Keratinocyte (primary cell): Measurements from ENCODE around the gene SEPTIN6.

Source experiments
- EZH2 ChIP-seq: IDR thresholded peaks from one replicate; pipeline ENCODE4 v1.6.1; 2012; ENCODE audit warnings: inconsistent platforms, mild to moderate bottlenecking, low read length, moderate library complexity
- TF ChIP-seq, protein P1 (sequence below), 3 experiments: IDR thresholded peaks in 1 of 3; conservative IDR thresholded peaks in 1 of 3; optimal IDR thresholded peaks in 1 of 3; 2 replicates in 2 of 3; 3 replicates in 1 of 3; pipeline versions ENCODE3 to v1.5.1; 2011; ENCODE audit warnings: low read length in 3 of 3, mild to moderate bottlenecking in 3 of 3, moderate library complexity in 2 of 3, control low read depth in 1 of 3, inconsistent platforms in 1 of 3; ENCODE audit not compliant: insufficient read depth in 2 of 3; ENCODE audit errors: extremely low read depth in 1 of 3

DNA sequence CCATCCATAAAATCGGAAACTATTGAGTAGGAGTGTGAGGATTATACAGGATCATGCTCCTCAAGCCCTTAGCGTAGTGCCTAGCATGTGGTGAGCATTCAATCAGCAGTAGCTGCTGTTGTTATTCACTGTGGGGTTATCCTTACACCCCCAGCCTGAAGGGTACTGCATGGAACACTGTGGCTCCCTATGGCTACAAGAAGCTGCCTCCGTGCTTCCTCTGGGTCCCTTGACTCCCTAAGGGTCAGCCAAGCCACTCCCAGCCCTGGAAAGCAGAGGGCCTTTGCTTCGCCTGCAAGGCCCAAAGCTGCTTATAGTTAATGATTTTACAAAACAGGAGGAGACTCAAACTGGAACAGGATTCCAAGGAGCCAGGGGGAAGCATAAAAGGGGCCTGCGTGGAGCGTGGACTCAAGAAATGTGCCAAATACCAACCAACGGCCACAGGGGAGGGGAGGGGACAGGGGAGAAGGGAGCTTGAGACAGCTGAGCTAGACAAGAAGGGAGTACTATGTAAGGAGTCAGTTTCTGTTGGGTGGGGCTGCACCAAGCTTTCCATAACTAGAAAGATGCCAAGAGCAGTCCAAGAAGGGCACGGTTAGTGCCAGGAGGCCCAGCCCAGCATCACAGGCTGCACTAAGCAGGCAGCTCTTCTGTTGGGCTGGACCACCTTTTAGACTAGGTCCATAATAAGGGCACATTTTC is 15.9 kb downstream of the SEPTIN6 start:
- TF ChIP-seq, protein P1, sequence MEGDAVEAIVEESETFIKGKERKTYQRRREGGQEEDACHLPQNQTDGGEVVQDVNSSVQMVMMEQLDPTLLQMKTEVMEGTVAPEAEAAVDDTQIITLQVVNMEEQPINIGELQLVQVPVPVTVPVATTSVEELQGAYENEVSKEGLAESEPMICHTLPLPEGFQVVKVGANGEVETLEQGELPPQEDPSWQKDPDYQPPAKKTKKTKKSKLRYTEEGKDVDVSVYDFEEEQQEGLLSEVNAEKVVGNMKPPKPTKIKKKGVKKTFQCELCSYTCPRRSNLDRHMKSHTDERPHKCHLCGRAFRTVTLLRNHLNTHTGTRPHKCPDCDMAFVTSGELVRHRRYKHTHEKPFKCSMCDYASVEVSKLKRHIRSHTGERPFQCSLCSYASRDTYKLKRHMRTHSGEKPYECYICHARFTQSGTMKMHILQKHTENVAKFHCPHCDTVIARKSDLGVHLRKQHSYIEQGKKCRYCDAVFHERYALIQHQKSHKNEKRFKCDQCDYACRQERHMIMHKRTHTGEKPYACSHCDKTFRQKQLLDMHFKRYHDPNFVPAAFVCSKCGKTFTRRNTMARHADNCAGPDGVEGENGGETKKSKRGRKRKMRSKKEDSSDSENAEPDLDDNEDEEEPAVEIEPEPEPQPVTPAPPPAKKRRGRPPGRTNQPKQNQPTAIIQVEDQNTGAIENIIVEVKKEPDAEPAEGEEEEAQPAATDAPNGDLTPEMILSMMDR (optimal IDR thresholded peaks at IDR 0.05 in 1 of 3, IDR thresholded peaks at IDR 0.05 in 1 of 3, conservative IDR thresholded peaks at IDR 0.05 in 1 of 3; ENCODE audit: extremely low read depth in 1 of 3, insufficient read depth in 2 of 3, low read length in 3 of 3) = no peak
- no peak for TF ChIP-seq EZH2
